Measurements from ENCODE around the gene ERBB4. TPM values are rescaled to one million over a fixed set of nuclear protein-coding genes. Genes with fewer than 3 reads are reported as not detected.

The ERBB4 gene
- total and polyA plus RNA-seq, 10 of the 15 experiments (the other 5 are each of a cell fraction or from before 2014, with no cell fraction given): under 0.01 to 0.23 (median 0.01) TPM; not detected in 4

- no peak for TF ChIP-seq SMAD1 (IDR thresholded peaks at IDR 0.05; ENCODE audit: low read depth, partially characterized antibody)
- no peak for TF ChIP-seq ZNF207 (IDR thresholded peaks at IDR 0.05; ENCODE audit: borderline replicate concordance)
Observed at GRCh38 chr2:212114489-212114888, 424.1 kb downstream of the ERBB4 start (continued).

GRCh38 chr2:212112401-212112800 lies 426.2 kb downstream of the ERBB4 start:
- H3K36me3 ChIP-seq (ENCODE audit: control insufficient read depth in 2 of 2, insufficient read depth in 2 of 2, low read length in 1 of 2): no peaks in the 10 kb centered on the region
- RAD21 ChIA-PET (ENCODE audit: unreplicated experiment): interaction anchor here (0.7 kb wide), 1 partner anchor 103 kb away, joined by 3 read pairs; no protein-coding TSS in a partner anchor
- no peak overlapping the region for H3K4me3 ChIP-seq
- FAIRE-seq (no peak), ATAC-seq (no peak), DNase-seq (ENCODE audit: low read depth, low spot score) (no peak)
- H2AFZ ChIP-seq (ENCODE audit: control insufficient read depth, low read depth, low read length): no peak overlapping the region
- BruUV-seq (replicated peaks): no TSS peak
- no peaks in the 10 kb centered on the region for H3K9me3 ChIP-seq (replicated peaks; ENCODE audit: control insufficient read depth, insufficient read depth, low read length)
- no peak overlapping the region for H3K27ac ChIP-seq (ENCODE audit: control insufficient read depth, insufficient read depth)
- CTCF ChIA-PET: no interaction called here
- POLR2A ChIA-PET: no interaction called here
- no peak overlapping the region for H3K9ac ChIP-seq (ENCODE audit: control insufficient read depth, insufficient read depth, low read length)
- SMC1A ChIA-PET (ENCODE audit: uncharacterized antibody, unreplicated experiment): interaction anchor here (0.9 to 1.2 kb wide), 4 partner anchors 16 to 108 kb away, joined by 3 read pairs; no protein-coding TSS in a partner anchor
- H3K27me3 ChIP-seq (replicated peaks in 1 of 2; ENCODE audit: control insufficient read depth in 2 of 2, insufficient read depth in 2 of 2, low read length in 1 of 2): no peaks in the 10 kb centered on the region
- H3K4me1 ChIP-seq (ENCODE audit: control insufficient read depth, insufficient read depth, low read length): no peaks in the 10 kb centered on the region
- in situ Hi-C loops (cut with MboI): no loop called here
- no peaks in the 10 kb centered on the region for H3K79me2 ChIP-seq (ENCODE audit: control insufficient read depth, insufficient read depth, low read length)
- H4K20me1 ChIP-seq (ENCODE audit: control insufficient read depth, insufficient read depth): no peaks in the 10 kb centered on the region
- intact Hi-C loops (cut with micrococcal nuclease; ENCODE audit: unreplicated experiment): no loop called here
- no peak overlapping the region for H3K4me2 ChIP-seq (ENCODE audit: control insufficient read depth, insufficient read depth)
- WGBS (ENCODE audit: insufficient coverage, insufficient replicate concordance, low lambda C conversion rate, missing lambda C conversion rate): 0% methylated on average over 3 of the region's 3 CpGs
- TF ChIP-seq ZNF622 (IDR thresholded peaks at IDR 0.05): no peak
- TF ChIP-seq BCL3 (IDR thresholded peaks at IDR 0.05; ENCODE audit: borderline replicate concordance, insufficient read depth, low read depth, low read length, poor library complexity, severe bottlenecking): no peak
- TF ChIP-seq TCF12 (IDR thresholded peaks at IDR 0.05; ENCODE audit: low read depth, low read length): no peak
- no peak for TF ChIP-seq MLLT1 (IDR thresholded peaks at IDR 0.05)
- TF ChIP-seq NKRF (conservative IDR thresholded peaks at IDR 0.05): no peak
- TF ChIP-seq CUX1 (IDR thresholded peaks at IDR 0.05; ENCODE audit: insufficient replicate concordance, low read depth, low read length): no peak
- TF ChIP-seq KAT2A (conservative IDR thresholded peaks at IDR 0.05; ENCODE audit: control insufficient read depth, low read depth, low read length): no peak
- no peak for TF ChIP-seq PAX8 (IDR thresholded peaks at IDR 0.05)
- no peak for TF ChIP-seq RBBP5 (conservative IDR thresholded peaks at IDR 0.05)
